Thyroid gland (tissue), 4 donors: ENCODE results near the gene GPR55. TPM values are rescaled to one million over a fixed set of nuclear protein-coding genes. Genes with fewer than 3 reads are reported as not detected.

ENCODE experiments used
- DNase-seq, 2 donors: peaks; one replicate each; pipeline ENCODE4 v3.0.0-alpha.2; 2019
- H3K27ac ChIP-seq, 3 donors: fragments of 200-600 bp; sonication (generic); 1 replicate in 2 of 3; 2 replicates in 1 of 3; pipeline ENCODE4 v1.5.1; 2016 to 2019; ENCODE audit warnings: mild to moderate bottlenecking in 1 of 3, moderate library complexity in 1 of 3
- H3K27me3 ChIP-seq: fragments of 200-600 bp; sonication (generic); one replicate; pipeline ENCODE4 v1.5.1; 2019
- H3K36me3 ChIP-seq, 2 donors: fragments of 200-600 bp; sonication (generic); one replicate each; pipeline ENCODE4 v1.5.1; 2016 to 2019
- H3K4me1 ChIP-seq, 2 donors: fragments of 200-600 bp; sonication (generic); one replicate each; pipeline ENCODE4 v1.5.1; 2017 to 2019
- H3K4me3 ChIP-seq, 3 donors: fragments of 200-600 bp; sonication (generic); replicated peaks in 1 of 3; 1 replicate in 2 of 3; 2 replicates in 1 of 3; pipeline ENCODE4 v1.5.1; 2016; ENCODE audit warnings: mild to moderate bottlenecking in 1 of 3
- H3K9me3 ChIP-seq: fragments of 200-600 bp; sonication (generic); one replicate; pipeline ENCODE4 v1.5.1; 2017
- CTCF ChIP-seq, 6 experiments: fragments of 200-600 bp in 3 of 6; fragments of 450-650 bp in 3 of 6; sonication (generic) in 3 of 6; IDR thresholded peaks; one replicate each; pipeline ENCODE4 v1.5.1; 2016 to 2019; ENCODE audit warnings: antibody characterized with exemption in 6 of 6, mild to moderate bottlenecking in 2 of 6, inconsistent platforms in 1 of 6, moderate library complexity in 1 of 6
- POLR2A ChIP-seq, 2 donors: fragments of 450-650 bp; IDR thresholded peaks; one replicate each; pipeline ENCODE4 v1.6.1; 2017; ENCODE audit warnings: antibody characterized with exemption in 2 of 2, mild to moderate bottlenecking in 2 of 2, moderate library complexity in 1 of 2
- WGBS, 2 donors: methylation state at CpG; one replicate each; pipeline ENCODE4 v1.1.5; 2017; 5-methylcytosine and 5-hydroxymethylcytosine counted together
- intact Hi-C: fragments of 100-400 bp; cut with DNase I; formaldehyde crosslinking; loops from one replicate; pipeline ENCODE4 v1.15.1; 2023
- total RNA-seq, 4 donors: library from RNA; depleted of rRNA; stranded (reverse); fragments of >200 nt; gene quantifications; one replicate each; pipeline ENCODE4 v1.2.3, GENCODE V29; 2016

GPR55 gene
- total RNA-seq, 4 donors from 2014 or later, result 0.11 TPM; not detected in 3

- no peak for DNase-seq
- Histone ChIP-seq H3K4me3 (no peak overlapping the region), H3K36me3 (no peaks in the 10 kb centered on the region), H3K9me3 (no peaks in the 10 kb centered on the region), H3K27ac (no peak overlapping the region), H3K4me1 (no peaks in the 10 kb centered on the region), H3K27me3 (no peaks in the 10 kb centered on the region)
- no peak for TF ChIP-seq POLR2A (IDR thresholded peaks at IDR 0.05)
- no peak for TF ChIP-seq CTCF (IDR thresholded peaks at IDR 0.05)
- 69 to 70% methylated on average over 11 to 12 of the region's 14 CpGs for WGBS, 2 donors
- intact Hi-C loops, result no loop called here
Measured at GRCh38 chr2:230886671-230887071, 38.4 kb downstream of the GPR55 start.

GRCh38 chr2:230886206-230886605 is 38.8 kb downstream of the GPR55 start:
- Histone ChIP-seq H3K27me3 (no peaks in the 10 kb centered on the region), H3K4me1 (no peaks in the 10 kb centered on the region), H3K27ac (no peak overlapping the region), H3K4me3 (no peak overlapping the region), H3K9me3 (no peaks in the 10 kb centered on the region), H3K36me3 (no peaks in the 10 kb centered on the region)
- no peak for DNase-seq
- no peak for TF ChIP-seq POLR2A (IDR thresholded peaks at IDR 0.05)
- TF ChIP-seq CTCF (IDR thresholded peaks at IDR 0.05), result no peak
- WGBS, 2 donors, result 82 to 88% methylated on average over 4 to 5 of the region's 5 CpGs
- intact Hi-C loops, result no loop called here

- TF ChIP-seq CTCF (IDR thresholded peaks at IDR 0.05), result no peak
- no peak for TF ChIP-seq POLR2A (IDR thresholded peaks at IDR 0.05)
- Histone ChIP-seq H3K27me3 (no peaks in the 10 kb centered on the region), H3K36me3 (no peaks in the 10 kb centered on the region), H3K4me1 (no peaks in the 10 kb centered on the region), H3K4me3 (no peak overlapping the region), H3K9me3 (no peaks in the 10 kb centered on the region), H3K27ac (no peak overlapping the region)
- 61 to 69% methylated on average over 8 to 11 of the region's 11 CpGs for WGBS, 2 donors
- intact Hi-C loops, result no loop called here
- DNase-seq, result no peak
Measured at GRCh38 chr2:230885463-230886130, 39.4 kb downstream of the GPR55 start.

GRCh38 chr2:230881840-230882239 is 43.2 kb downstream of the GPR55 start:
- no peak for DNase-seq

More at GRCh38 chr2:230881840-230882239, 43.2 kb downstream of the GPR55 start:
- Histone ChIP-seq H3K9me3 (no peaks in the 10 kb centered on the region), H3K27me3 (no peaks in the 10 kb centered on the region), H3K27ac (no peak overlapping the region), H3K36me3 (no peaks in the 10 kb centered on the region), H3K4me1 (no peaks in the 10 kb centered on the region), H3K4me3 (no peak overlapping the region)
- intact Hi-C loops, result no loop called here
- 79 to 95% methylated on average over 7 of the region's 7 CpGs for WGBS, 2 donors
- TF ChIP-seq POLR2A (IDR thresholded peaks at IDR 0.05), result no peak
- no peak for TF ChIP-seq CTCF (IDR thresholded peaks at IDR 0.05)
